MM.1S (cell line): ENCODE measurements around the gene SH3TC2.

Experiments
- DNase-seq: peaks from one replicate; pipeline ENCODE4 v3.0.0-alpha.2; 2015
- H2AFZ ChIP-seq: fragments of 300-600 bp; sonication (generic); 2 replicates; pipeline ENCODE4 v1.6.0; 2016; ENCODE audit warnings: antibody characterized with exemption, low read length
- H3F3A ChIP-seq: fragments of 300-600 bp; sonication (generic); 2 replicates; pipeline ENCODE4 v1.6.1; 2016; ENCODE audit warnings: mild to moderate bottlenecking, antibody characterized with exemption, low read length, moderate library complexity, mixed read lengths; ENCODE audit not compliant: insufficient read depth
- H3K27ac ChIP-seq: fragments of 300-600 bp; sonication (generic); 2 replicates; pipeline ENCODE4 v1.5.1; 2016; ENCODE audit warnings: mild to moderate bottlenecking, low read length
- H3K27me3 ChIP-seq: fragments of 300-600 bp; sonication (generic); replicated peaks from 2 replicates; pipeline ENCODE4 v1.6.0; 2016; ENCODE audit warnings: low read length; ENCODE audit not compliant: insufficient read depth
- H3K36me3 ChIP-seq: fragments of 300-600 bp; sonication (generic); replicated peaks from 2 replicates; pipeline ENCODE4 v1.6.1; 2016; ENCODE audit warnings: mild to moderate bottlenecking, low read length, mixed read lengths; ENCODE audit not compliant: insufficient read depth
- H3K4me1 ChIP-seq: fragments of 300-600 bp; sonication (generic); 2 replicates; pipeline ENCODE4 v1.6.1; 2016; ENCODE audit warnings: low read length, mixed read lengths
- H3K4me2 ChIP-seq: fragments of 300-600 bp; sonication (generic); 2 replicates; pipeline ENCODE4 v1.6.0; 2016; ENCODE audit warnings: low read depth, low read length
- H3K4me3 ChIP-seq: fragments of 300-600 bp; sonication (generic); 2 replicates; pipeline ENCODE4 v1.5.1; 2016; ENCODE audit warnings: low read length, mixed read lengths
- H3K79me2 ChIP-seq: fragments of 300-600 bp; sonication (generic); 2 replicates; pipeline ENCODE4 v1.6.1; 2016; ENCODE audit warnings: mixed run types, low read length, mixed read lengths
- H3K9ac ChIP-seq: fragments of 300-600 bp; sonication (generic); 2 replicates; pipeline ENCODE4 v1.6.1; 2016; ENCODE audit warnings: low read length, mixed read lengths
- H3K9me2 ChIP-seq: fragments of 300-600 bp; sonication (generic); replicated peaks from 2 replicates; pipeline ENCODE4 v1.6.1; 2016; ENCODE audit warnings: mild to moderate bottlenecking, low read length, mixed read lengths; ENCODE audit not compliant: insufficient read depth
- H3K9me3 ChIP-seq: fragments of 300-600 bp; sonication (generic); replicated peaks from 2 replicates; pipeline ENCODE4 v1.6.1; 2016; ENCODE audit warnings: mild to moderate bottlenecking, low read length, mixed read lengths; ENCODE audit not compliant: insufficient read depth
- H4K20me1 ChIP-seq: fragments of 300-600 bp; sonication (generic); 2 replicates; pipeline ENCODE4 v1.6.1; 2016; ENCODE audit warnings: mild to moderate bottlenecking, low read length, moderate library complexity, mixed read lengths; ENCODE audit not compliant: insufficient read depth
- CTCF ChIP-seq: fragments of 300-600 bp; sonication (generic); IDR thresholded peaks from 2 replicates; pipeline ENCODE4 v1.5.1; 2016; ENCODE audit warnings: antibody characterized with exemption, low read length, mixed read lengths
- EZH2 ChIP-seq: fragments of 300-600 bp; sonication (generic); optimal IDR thresholded peaks from 2 replicates; pipeline ENCODE3; 2017; ENCODE audit warnings: low read depth, mild to moderate bottlenecking, antibody characterized with exemption, low read length, mixed read lengths
- EZH2phosphoT487 ChIP-seq: fragments of 300-600 bp; sonication (generic); IDR thresholded peaks from 2 replicates; pipeline ENCODE4 v1.6.1; 2018; ENCODE audit warnings: antibody characterized with exemption, low read length

The SH3TC2 gene

DNA sequence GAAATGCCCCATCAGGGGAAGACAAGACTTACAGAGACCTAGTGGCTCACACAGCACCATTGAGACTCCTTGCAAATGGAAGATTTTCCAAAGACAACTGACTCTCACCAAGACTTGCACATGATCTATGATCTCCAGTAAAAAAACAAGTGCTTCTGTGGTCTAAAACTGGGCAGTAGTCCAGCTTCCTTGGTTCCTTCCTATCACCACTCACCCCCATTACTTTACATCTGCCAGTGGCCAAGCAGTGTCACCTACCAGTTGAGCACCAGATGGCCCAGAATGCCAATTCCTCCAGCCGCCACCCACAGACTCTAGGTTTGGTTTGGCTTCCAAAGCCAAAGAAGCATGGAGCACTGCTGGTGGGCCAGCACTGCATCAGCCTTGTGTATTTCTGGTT is 47.7 kb downstream of the SH3TC2 start:
- H3F3A ChIP-seq: peaks cover 14% of the 10 kb centered on the region
- TF ChIP-seq CTCF (no peak), EZH2phosphoT487 (no peak), EZH2 (no peak)
- no peaks in the 10 kb centered on the region for H3K79me2 ChIP-seq
- H3K4me3 ChIP-seq: no peak overlapping the region
- H3K36me3 ChIP-seq: no peaks in the 10 kb centered on the region
- no peak overlapping the region for H3K27ac ChIP-seq
- no peak overlapping the region for H3K4me2 ChIP-seq
- no peaks in the 10 kb centered on the region for H3K27me3 ChIP-seq
- H4K20me1 ChIP-seq: no peaks in the 10 kb centered on the region
- no peak overlapping the region for H2AFZ ChIP-seq
- DNase-seq: no peak
- H3K9me3 ChIP-seq: no peaks in the 10 kb centered on the region
- H3K4me1 ChIP-seq: peaks cover 15% of the 10 kb centered on the region
- no peak overlapping the region for H3K9ac ChIP-seq
- no peaks in the 10 kb centered on the region for H3K9me2 ChIP-seq

GRCh38 chr5:149014571-149015031 is 48.3 kb downstream of the SH3TC2 start:
- Histone ChIP-seq H3K9ac (no peak overlapping the region), H3K4me2 (no peak overlapping the region), H3K79me2 (no peaks in the 10 kb centered on the region), H3K9me2 (no peaks in the 10 kb centered on the region), H3K27me3 (no peaks in the 10 kb centered on the region), H3K4me1 (peaks cover 15% of the 10 kb centered on the region), H3K9me3 (no peaks in the 10 kb centered on the region), H3K4me3 (no peak overlapping the region), H4K20me1 (no peaks in the 10 kb centered on the region), H2AFZ (no peak overlapping the region), H3F3A (peaks cover 14% of the 10 kb centered on the region), H3K27ac (no peak overlapping the region), H3K36me3 (no peaks in the 10 kb centered on the region)
- peak; percentile 67 for DNase-seq
- TF ChIP-seq CTCF (no peak), EZH2 (no peak), EZH2phosphoT487 (no peak)

DNA sequence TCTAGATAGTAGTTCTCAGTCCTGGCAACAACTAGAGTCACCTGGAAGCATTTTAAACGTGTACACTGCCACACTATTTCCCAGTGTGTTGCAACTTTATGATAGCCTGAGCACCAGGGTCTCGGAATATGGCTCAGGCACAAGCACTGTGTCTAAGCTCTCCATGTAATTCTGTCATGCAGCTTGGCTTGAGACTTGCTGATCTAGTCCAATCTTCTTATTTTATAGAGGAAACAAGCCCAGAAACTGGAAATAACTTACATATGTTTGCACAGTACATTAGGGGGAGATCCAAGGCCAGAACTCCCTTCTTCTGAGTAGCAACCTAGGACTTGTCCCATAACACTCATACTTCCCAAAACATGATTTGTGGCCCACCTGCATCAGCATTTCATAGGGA is 49.1 kb downstream of the SH3TC2 start:
- no peaks in the 10 kb centered on the region for H3K27me3 ChIP-seq
- H3K9me2 ChIP-seq: no peaks in the 10 kb centered on the region
- H3K9ac ChIP-seq: no peak overlapping the region
- H3K9me3 ChIP-seq: no peaks in the 10 kb centered on the region
- no peak overlapping the region for H2AFZ ChIP-seq
- no peaks in the 10 kb centered on the region for H3K36me3 ChIP-seq
- H4K20me1 ChIP-seq: no peaks in the 10 kb centered on the region
- H3K79me2 ChIP-seq: no peaks in the 10 kb centered on the region
- no peak for DNase-seq
- peaks cover 14% of the 10 kb centered on the region for H3F3A ChIP-seq
- H3K4me3 ChIP-seq: no peak overlapping the region
- H3K27ac ChIP-seq: no peak overlapping the region
- TF ChIP-seq EZH2 (no peak), EZH2phosphoT487 (no peak), CTCF (no peak)
- peaks cover 15% of the 10 kb centered on the region for H3K4me1 ChIP-seq
- H3K4me2 ChIP-seq: no peak overlapping the region
